ENCODE data around the gene GYPC. TPM values are rescaled to one million over a fixed set of nuclear protein-coding genes. Genes with fewer than 3 reads are reported as not detected.

GYPC gene
- total RNA-seq, 4 donors from 2014 or later, result 93.4 to 151 (median 108) TPM

Small RNAs within 50 kb of the gene (small RNA-seq; reads per million reads assigned to genes)
- gene RNU6-675P, result 0 reads per million in 4 donors

Other genes starting within 250 kb of the GYPC start
- gene TEX51, start 242.7 kb downstream of the GYPC start, total RNA-seq, result not detected